Mesenchymal stem cell (in vitro differentiated cells and primary cell): Measurements from ENCODE around the gene ANKS1B.

Experiments
- DNase-seq: peaks from one replicate; pipeline ENCODE4 v3.0.0-alpha.2; 2013
- H2AFZ ChIP-seq: one replicate; pipeline ENCODE4 v1.6.1; 2013; ENCODE audit warnings: low read depth, mild to moderate bottlenecking, control low read depth, inconsistent platforms, low read length, moderate library complexity
- H2AK5ac ChIP-seq: 2 replicates; pipeline ENCODE4 v1.6.1; 2013; ENCODE audit warnings: low read length, moderate library complexity, mild to moderate bottlenecking, inconsistent platforms; ENCODE audit not compliant: severe bottlenecking
- H2BK120ac ChIP-seq: one replicate; pipeline ENCODE4 v1.6.1; 2013; ENCODE audit warnings: low read depth, mild to moderate bottlenecking, inconsistent platforms, low read length, moderate library complexity
- H2BK12ac ChIP-seq, 2 experiments: one replicate each; pipeline ENCODE4 v1.6.1; 2013; ENCODE audit warnings: inconsistent platforms in 2 of 2, low read length in 2 of 2, mild to moderate bottlenecking in 2 of 2, moderate library complexity in 2 of 2, control low read depth in 1 of 2
- H2BK15ac ChIP-seq: one replicate; pipeline ENCODE4 v1.6.1; 2013; ENCODE audit warnings: mild to moderate bottlenecking, low read depth, inconsistent platforms; ENCODE audit not compliant: poor library complexity, severe bottlenecking
- H2BK5ac ChIP-seq: 2 replicates; pipeline ENCODE4 v1.6.1; 2013; ENCODE audit warnings: low read depth, mild to moderate bottlenecking, low read length, control low read depth, inconsistent platforms; ENCODE audit not compliant: poor library complexity, severe bottlenecking
- H3K14ac ChIP-seq, 2 experiments: one replicate each; pipeline ENCODE4 v1.6.1; 2013; ENCODE audit warnings: inconsistent platforms in 2 of 2, low read length in 2 of 2, control low read depth in 1 of 2, mild to moderate bottlenecking in 1 of 2, moderate library complexity in 1 of 2
- H3K18ac ChIP-seq, 2 experiments: one replicate each; pipeline ENCODE4 v1.6.1; 2013; ENCODE audit warnings: inconsistent platforms in 2 of 2, low read length in 2 of 2, control low read depth in 1 of 2, low read depth in 1 of 2, mild to moderate bottlenecking in 1 of 2
- H3K23ac ChIP-seq, 2 experiments: one replicate each; pipeline ENCODE4 v1.6.1; 2013; ENCODE audit warnings: inconsistent platforms in 2 of 2, low read length in 2 of 2, mild to moderate bottlenecking in 2 of 2, moderate library complexity in 2 of 2, control low read depth in 1 of 2
- H3K27ac ChIP-seq: 2 replicates; pipeline ENCODE4 v1.5.1; 2013; ENCODE audit warnings: mild to moderate bottlenecking, moderate library complexity, low read length, control low read depth, inconsistent platforms; ENCODE audit not compliant: poor library complexity, severe bottlenecking
- H3K27me3 ChIP-seq, 2 experiments: 2 replicates each; pipeline versions ENCODE4 v1.6.1 to v1.7.0; 2013; ENCODE audit warnings: low read length in 2 of 2, mild to moderate bottlenecking in 2 of 2, moderate library complexity in 2 of 2, control low read depth in 1 of 2, inconsistent platforms in 1 of 2; ENCODE audit not compliant: control insufficient read depth in 1 of 2, insufficient read depth in 1 of 2
- H3K36me3 ChIP-seq, 2 experiments: 2 replicates each; pipeline versions ENCODE4 v1.6.1 to v1.7.0; 2013; ENCODE audit warnings: low read length in 2 of 2, control low read depth in 1 of 2, inconsistent platforms in 1 of 2, low read depth in 1 of 2, mild to moderate bottlenecking in 1 of 2; ENCODE audit not compliant: insufficient read depth in 2 of 2, control insufficient read depth in 1 of 2
- H3K4ac ChIP-seq, 2 experiments: one replicate each; pipeline ENCODE4 v1.6.1; 2013; ENCODE audit warnings: inconsistent platforms in 2 of 2, low read length in 2 of 2, mild to moderate bottlenecking in 2 of 2, moderate library complexity in 2 of 2, control low read depth in 1 of 2, low read depth in 1 of 2
- H3K4me1 ChIP-seq: 2 replicates; pipeline ENCODE4 v1.6.1; 2013; ENCODE audit warnings: low read depth, low read length, control low read depth; ENCODE audit not compliant: control insufficient read depth, insufficient read depth
- H3K4me2 ChIP-seq: 2 replicates; pipeline ENCODE4 v1.6.1; 2013; ENCODE audit warnings: low read length, mild to moderate bottlenecking, inconsistent platforms; ENCODE audit not compliant: poor library complexity, severe bottlenecking
- H3K4me3 ChIP-seq, 2 experiments: 2 replicates each; pipeline versions ENCODE4 v1.5.1 to v1.7.0; 2013; ENCODE audit warnings: low read length in 2 of 2, mild to moderate bottlenecking in 2 of 2, control low read depth in 1 of 2, low read depth in 1 of 2; ENCODE audit not compliant: insufficient read depth in 1 of 2
- H3K79me1 ChIP-seq: replicated peaks from 2 replicates; pipeline ENCODE4 v1.6.1; 2013; ENCODE audit warnings: mild to moderate bottlenecking, control low read depth, low read length, inconsistent platforms; ENCODE audit not compliant: poor library complexity, severe bottlenecking
- H3K9ac ChIP-seq: 2 replicates; pipeline ENCODE4 v1.7.0; 2013; ENCODE audit warnings: mild to moderate bottlenecking, low read length, moderate library complexity
- H3K9me3 ChIP-seq: 2 replicates; pipeline ENCODE4 v1.7.0; 2013; ENCODE audit warnings: mild to moderate bottlenecking, low read length; ENCODE audit not compliant: control insufficient read depth
- H4K8ac ChIP-seq: one replicate; pipeline ENCODE4 v1.6.1; 2013; ENCODE audit warnings: inconsistent platforms, mild to moderate bottlenecking, low read length, moderate library complexity
- H4K91ac ChIP-seq: one replicate; pipeline ENCODE4 v1.6.1; 2013; ENCODE audit warnings: mild to moderate bottlenecking, low read length, inconsistent platforms
- WGBS: methylation state at CpG from one replicate; pipeline ENCODE4 v1.1.7; 2013; ENCODE audit warnings: mixed read lengths; 5-methylcytosine and 5-hydroxymethylcytosine counted together

Gene ANKS1B

DNA sequence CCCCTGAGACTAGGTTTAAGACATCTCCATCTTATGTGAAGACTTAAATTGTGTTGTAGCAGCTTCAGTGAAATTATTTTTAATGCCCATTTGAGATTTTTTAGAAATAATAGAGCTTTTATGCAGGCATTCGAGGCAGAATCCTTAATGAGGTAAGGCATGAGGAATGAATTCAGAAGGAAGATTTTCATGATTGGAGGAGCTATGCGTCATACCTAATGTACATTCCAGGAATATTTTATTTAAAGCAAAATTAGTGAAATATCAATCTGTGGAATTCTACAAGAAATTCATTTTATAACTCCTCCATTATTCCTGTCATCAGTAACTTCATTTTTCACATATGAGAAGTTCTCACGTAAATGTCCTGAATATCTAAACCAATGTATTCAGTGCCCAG is 373.1 kb downstream of the ANKS1B start:
- Histone ChIP-seq H2BK12ac (no peak overlapping the region), H3K36me3 (no peaks in the 10 kb centered on the region), H3K27ac (no peak overlapping the region), H3K27me3 (no peaks in the 10 kb centered on the region), H4K8ac (no peak overlapping the region), H2BK5ac (no peak overlapping the region), H3K9me3 (no peaks in the 10 kb centered on the region), H3K4ac (no peak overlapping the region), H2AK5ac (no peak overlapping the region), H2BK15ac (no peak overlapping the region), H3K79me1 (no peaks in the 10 kb centered on the region), H3K4me1 (no peaks in the 10 kb centered on the region), H3K23ac (no peak overlapping the region), H2BK120ac (no peak overlapping the region), H4K91ac (no peak overlapping the region), H3K4me3 (no peak overlapping the region), H3K14ac (no peak overlapping the region), H3K9ac (no peak overlapping the region), H3K18ac (no peak overlapping the region), H3K4me2 (no peak overlapping the region), H2AFZ (no peak overlapping the region)
- WGBS, result 57% methylated on average over 1 of the region's 3 CpGs
- DNase-seq, result no peak

DNA sequence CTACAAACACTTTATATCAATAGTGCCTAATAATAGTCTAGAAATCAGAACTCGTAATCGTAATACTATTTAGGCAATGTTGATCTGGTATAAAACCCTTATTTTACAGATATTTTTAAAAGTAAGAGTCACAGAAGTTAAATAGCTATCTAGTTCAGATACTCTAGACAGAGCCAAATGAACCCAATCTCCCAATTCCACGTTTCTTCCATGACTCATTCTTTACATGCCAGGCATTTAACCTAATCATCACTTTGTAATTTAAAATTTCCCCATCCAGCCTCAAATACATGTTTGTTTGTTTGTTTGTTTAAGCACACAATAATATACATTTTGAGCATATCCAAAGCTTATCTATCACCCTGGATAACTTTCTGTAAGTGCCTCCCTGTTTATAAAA is 373.6 kb downstream of the ANKS1B start:
- Histone ChIP-seq H2AK5ac (no peak overlapping the region), H3K4me3 (no peak overlapping the region), H4K8ac (no peak overlapping the region), H3K14ac (no peak overlapping the region), H3K9ac (no peak overlapping the region), H3K23ac (no peak overlapping the region), H3K4me1 (no peaks in the 10 kb centered on the region), H2BK120ac (no peak overlapping the region), H3K27me3 (no peaks in the 10 kb centered on the region), H3K4ac (no peak overlapping the region), H2BK5ac (no peak overlapping the region), H2BK12ac (no peak overlapping the region), H3K79me1 (no peaks in the 10 kb centered on the region), H3K18ac (no peak overlapping the region), H2AFZ (no peak overlapping the region), H3K9me3 (no peaks in the 10 kb centered on the region), H2BK15ac (no peak overlapping the region), H3K27ac (no peak overlapping the region), H3K4me2 (no peak overlapping the region), H4K91ac (no peak overlapping the region), H3K36me3 (no peaks in the 10 kb centered on the region)
- no peak for DNase-seq
- 0% methylated on average over 1 of the region's 3 CpGs for WGBS

DNA sequence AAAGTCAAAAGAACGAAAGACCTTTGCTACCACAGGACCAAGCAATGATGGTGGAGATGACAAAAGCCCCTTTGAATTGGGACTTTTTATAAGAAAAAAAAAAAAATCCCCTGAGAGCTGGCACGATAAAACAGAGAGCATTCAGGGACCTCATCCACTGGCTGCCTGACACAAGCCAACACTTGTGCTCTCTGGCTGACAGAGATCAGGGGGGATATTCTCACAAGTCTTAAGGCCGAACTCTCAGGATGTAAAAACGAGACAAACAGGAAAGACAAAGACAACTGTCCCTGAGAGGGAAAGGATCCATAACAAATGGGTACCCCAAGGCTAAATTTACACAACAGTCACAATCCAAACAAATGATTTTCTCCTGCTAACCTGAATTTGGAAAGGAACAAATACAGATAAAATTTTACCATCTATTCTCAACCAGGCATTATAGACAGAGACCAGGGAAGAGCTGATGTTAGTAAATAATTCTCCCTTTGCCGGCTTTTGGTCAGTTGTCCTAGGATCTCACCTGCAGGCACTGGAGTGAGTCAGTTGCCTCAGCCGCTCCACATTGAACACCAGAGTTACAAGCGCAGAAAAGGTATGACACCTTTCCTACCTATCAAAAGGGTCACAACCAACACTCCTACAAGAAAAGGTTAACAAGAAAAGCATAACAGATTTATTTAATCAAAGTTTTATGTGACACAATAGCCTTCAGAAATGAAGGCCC is 375.1 kb downstream of the ANKS1B start:
- Histone ChIP-seq H3K4me2 (no peak overlapping the region), H2BK15ac (no peak overlapping the region), H3K36me3 (no peaks in the 10 kb centered on the region), H2AK5ac (no peak overlapping the region), H3K4me3 (no peak overlapping the region), H3K9ac (no peak overlapping the region), H3K27me3 (no peaks in the 10 kb centered on the region), H3K23ac (no peak overlapping the region), H3K4me1 (no peaks in the 10 kb centered on the region), H2BK5ac (no peak overlapping the region), H4K8ac (no peak overlapping the region), H2BK12ac (no peak overlapping the region), H3K4ac (no peak overlapping the region), H3K14ac (no peak overlapping the region), H3K27ac (no peak overlapping the region), H4K91ac (no peak overlapping the region), H3K18ac (no peak overlapping the region), H3K9me3 (no peaks in the 10 kb centered on the region), H2BK120ac (no peak overlapping the region), H3K79me1 (no peaks in the 10 kb centered on the region), H2AFZ (no peak overlapping the region)
- DNase-seq, result no peak
- WGBS, result 66% methylated on average over 7 of the region's 7 CpGs

DNA sequence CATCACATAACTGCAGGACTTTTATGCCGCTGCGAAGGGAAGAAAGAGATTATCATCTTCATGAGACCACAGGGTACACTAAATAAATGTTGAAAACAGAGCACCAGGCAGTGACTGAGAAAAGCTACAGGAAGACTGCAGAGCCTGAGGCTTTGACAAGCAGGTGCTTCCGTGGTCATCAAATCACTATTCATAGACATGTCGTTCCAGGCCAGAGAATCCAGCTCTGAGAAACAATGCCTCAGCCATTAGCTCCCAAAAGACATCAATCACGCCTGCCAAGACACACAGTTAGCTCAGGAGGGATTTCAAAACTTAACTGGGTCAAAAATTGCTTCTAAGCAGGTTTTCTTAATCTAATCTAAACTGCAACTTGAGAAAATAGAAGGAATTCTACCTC is 384.3 kb downstream of the ANKS1B start:
- H3K36me3 ChIP-seq, result no peaks in the 10 kb centered on the region
- no peak overlapping the region for H2BK5ac ChIP-seq
- no peak overlapping the region for H2BK120ac ChIP-seq
- no peak overlapping the region for H3K4me3 ChIP-seq
- H2BK15ac ChIP-seq, result no peak overlapping the region
- H3K4me1 ChIP-seq, result no peaks in the 10 kb centered on the region
- no peak overlapping the region for H3K14ac ChIP-seq
- no peak overlapping the region for H2AFZ ChIP-seq
- H3K27me3 ChIP-seq, result no peaks in the 10 kb centered on the region
- H2AK5ac ChIP-seq, result no peak overlapping the region
- H3K27ac ChIP-seq, result no peak overlapping the region
- no peak overlapping the region for H3K23ac ChIP-seq
- no peak overlapping the region for H2BK12ac ChIP-seq
- H4K8ac ChIP-seq, result no peak overlapping the region
- H4K91ac ChIP-seq, result no peak overlapping the region
- no peak overlapping the region for H3K18ac ChIP-seq
- peaks cover 4% of the 10 kb centered on the region for H3K9me3 ChIP-seq
- H3K79me1 ChIP-seq, result no peaks in the 10 kb centered on the region
- H3K9ac ChIP-seq, result no peak overlapping the region
- DNase-seq, result no peak
- 56% methylated on average over 5 of the region's 5 CpGs for WGBS
- no peak overlapping the region for H3K4me2 ChIP-seq
- H3K4ac ChIP-seq, result no peak overlapping the region
